GM21529 (cell line): Measurements from ENCODE around the gene ASIP.

ENCODE experiments used
- ATAC-seq: cut with Tn5 transposase; IDR thresholded peaks from one replicate; pipeline ENCODE4 v1.9.1; 2021; ENCODE audit not compliant: unreplicated experiment

The ASIP gene

DNA sequence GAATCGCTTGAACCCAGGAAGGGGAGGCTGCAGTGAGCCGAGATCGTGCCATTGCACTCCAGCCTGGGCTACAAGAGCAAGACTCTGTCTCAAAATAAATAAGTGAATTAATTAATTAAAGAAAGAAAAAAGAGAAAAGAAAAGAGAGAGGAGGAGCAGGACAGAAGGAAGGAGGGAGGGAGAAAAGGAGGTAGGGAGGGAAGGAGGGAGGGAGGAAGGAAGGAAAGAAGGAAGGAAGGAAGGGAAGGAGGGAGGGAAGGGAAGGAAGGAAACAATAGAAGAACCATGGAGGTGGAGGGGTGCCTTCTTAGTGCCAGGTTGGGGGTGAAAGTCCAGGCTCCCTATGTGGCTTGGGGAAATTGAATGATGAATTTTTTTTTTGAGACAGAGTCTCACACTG, 68.5 kb downstream of the ASIP start:
- no peak for ATAC-seq

DNA sequence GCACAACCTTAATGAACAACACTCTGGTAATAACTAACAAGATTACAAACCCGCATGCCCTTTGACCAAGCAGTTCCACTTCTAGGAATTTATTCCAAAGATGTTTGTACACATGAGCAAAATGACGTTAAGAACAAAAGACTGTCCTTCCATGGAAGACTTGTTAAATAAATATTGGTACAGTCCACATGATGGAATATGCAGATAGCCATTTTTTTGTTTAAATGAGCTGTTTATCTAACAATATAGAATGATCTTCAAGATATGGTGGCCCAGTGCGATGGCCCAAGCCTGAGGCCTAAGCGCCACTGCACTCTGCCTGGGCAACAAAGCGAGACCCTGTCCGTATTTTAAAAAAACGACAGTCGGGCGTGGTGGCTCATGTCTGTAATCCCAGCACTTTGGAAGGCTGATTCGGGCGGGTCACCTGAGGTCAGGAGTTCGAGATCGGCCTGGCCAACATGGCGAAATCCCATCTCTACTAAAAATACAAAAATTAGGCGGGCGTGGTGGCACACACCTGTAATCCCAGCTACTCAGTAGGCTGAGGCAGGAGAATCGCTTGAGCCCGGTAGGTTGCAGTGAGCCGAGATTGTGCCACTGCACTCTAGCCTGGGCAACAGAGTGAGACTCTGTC, 69.4 kb downstream of the ASIP start:
- ATAC-seq = no peak

DNA sequence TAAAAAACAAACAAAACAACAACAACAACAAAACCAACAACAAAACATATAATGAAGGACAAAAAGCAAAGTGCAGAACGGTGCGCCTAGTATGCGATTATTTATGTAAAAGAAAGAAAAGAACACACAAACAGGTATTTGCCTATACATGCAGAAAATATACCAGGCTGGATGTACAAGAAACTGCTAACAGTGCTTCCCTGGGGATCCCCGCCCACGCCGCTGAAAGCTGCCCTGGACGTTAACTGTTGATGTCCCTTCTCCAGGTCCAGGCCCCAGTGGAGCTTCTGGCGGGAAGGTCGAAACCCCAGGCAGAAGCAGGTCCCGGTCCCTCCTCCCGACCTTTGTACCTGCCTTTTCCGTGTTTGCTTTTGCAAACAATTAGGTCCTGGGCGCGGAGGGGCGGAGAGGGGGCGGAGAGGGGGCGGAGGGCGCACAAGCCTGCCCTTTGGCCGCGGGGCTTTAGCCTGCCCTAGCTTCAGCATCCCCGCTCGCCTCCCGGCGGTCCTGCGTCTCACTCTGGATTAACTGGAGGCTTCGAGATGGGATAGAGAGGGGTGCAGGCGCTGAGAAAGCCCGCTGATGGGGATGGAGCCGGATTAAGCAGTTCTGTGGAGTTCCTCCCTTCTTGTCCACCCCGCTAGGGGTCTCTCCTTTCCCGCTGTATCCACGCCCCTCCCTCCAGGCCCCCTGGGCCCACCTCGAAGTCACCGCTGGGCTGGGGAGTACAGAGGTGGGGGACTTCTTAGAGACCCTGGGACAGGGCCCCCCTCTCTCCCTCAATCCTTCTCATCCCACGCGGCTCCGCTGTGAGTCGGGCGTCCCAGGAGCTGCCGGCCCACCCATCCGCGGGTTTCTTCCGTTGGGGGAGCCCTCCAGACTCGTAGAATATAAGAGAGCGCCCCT, 70.1 kb downstream of the ASIP start:
- no peak for ATAC-seq

DNA sequence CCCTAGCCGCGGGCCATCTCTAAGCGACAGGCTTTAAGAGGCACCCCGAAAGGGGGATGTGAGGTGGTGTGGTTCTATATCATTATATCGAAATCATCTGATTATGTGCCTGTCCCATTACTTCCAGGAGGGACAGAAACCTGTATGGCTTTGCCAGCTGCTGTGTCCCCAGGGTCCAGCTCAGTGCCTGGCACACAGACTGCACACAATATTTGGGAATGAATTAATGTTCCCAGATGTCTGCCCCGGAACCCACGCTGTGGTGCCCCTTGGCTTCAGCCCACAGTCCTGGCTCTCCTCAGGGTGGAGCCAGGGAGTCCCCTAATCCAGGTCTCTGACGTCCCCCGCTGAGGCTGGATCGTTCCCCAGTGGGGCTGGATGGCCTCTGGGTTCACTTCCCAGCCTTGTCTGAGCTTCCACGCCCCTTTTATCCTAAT, 70.8 kb downstream of the ASIP start:
- no peak for ATAC-seq

DNA sequence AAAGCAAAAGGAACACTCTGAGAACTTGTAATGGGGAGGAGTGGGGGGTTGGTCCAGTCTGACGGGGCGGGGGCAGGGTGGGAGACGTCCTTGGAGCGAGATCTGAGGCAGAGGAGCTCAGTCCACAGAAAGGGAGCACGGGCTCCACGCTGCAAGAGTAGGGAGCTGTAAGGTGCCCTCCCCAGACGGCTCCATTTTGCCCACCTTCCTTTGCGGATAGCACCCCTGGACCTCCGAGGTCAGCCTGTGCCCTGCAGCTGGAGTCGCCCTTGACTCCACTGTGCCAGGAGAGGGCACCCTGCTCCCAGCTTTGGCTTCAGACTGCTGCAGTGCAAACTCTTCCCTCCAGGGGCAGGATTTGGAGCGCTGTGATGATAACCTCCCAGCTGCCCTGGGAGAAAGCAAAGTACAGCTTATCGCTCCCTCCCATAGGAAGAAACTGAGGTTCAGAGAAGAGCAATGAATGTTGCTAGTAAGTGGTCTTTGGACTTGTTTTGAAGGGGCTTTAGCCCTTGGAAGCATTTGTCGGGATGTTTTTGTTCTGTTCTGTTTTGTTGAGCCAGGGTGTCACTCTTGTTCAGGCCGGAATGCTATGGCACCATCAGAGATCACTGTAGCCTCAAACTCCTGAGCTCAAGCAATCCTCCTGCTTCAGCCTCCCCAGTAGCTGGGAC, 71.5 kb downstream of the ASIP start:
- ATAC-seq = peak; percentile 90

DNA sequence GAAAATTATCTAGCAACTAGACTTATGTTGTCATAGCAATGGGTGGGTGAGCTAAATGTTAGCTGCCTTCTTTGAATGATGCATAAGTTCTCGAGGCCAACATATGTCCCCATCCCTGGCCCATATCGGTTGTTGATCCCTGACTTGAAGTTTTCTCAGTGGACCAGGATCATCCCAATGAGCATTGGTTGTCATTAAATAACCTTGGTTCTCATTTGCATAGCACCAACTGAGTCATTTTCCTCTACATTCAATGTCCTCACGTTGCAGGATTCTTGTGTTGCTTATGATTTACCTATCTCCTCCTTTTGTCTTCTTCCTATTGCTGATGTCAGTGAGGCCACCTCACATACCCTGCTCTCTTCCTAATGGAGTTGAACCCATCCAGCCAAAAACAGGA, 74.0 kb downstream of the ASIP start:
- no peak for ATAC-seq

DNA sequence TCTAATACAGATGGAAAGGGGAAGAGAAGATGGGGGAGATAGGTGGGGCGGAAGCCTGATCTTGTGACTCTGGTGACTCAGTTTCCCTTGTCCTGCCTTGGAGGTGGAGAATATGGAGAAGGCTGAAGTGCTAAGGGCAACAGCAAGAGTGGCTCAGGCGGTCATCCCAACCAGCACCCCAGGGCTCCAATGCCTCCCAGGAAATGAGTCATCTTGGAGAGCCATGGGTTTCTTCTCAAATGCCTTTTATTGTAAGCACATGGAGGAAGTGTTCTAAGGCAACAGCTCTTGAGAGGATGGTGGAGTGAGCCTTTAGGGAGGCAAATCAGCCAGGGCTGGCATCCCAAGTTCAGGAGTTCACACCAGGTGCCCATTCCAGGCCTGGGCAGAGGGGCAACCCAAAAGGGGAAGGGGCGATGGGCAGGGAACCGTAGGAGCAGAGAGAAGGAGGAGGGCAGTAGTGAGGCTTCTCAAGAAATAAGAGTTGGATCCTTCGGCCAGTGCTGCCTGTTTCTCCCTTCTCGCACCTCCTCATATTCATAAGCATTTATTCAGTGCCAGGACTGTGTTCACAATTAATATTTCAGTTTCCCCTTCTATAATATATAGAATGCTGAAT, 75.1 kb downstream of the ASIP start:
- no peak for ATAC-seq
